GM23338 (cell line): ENCODE results near the gene GALNT1. TPM values are rescaled to one million over a fixed set of nuclear protein-coding genes. Genes with fewer than 3 reads are reported as not detected.

Experiments
- ATAC-seq: fragments of 200-7000 bp; cut with Tn5 transposase; 3 replicates; pipeline ENCODE4 v1.9.1; 2020
- DNase-seq: peaks from one replicate; pipeline ENCODE4 v3.0.0-alpha.2; 2015; ENCODE audit warnings: low spot score
- H2AFZ ChIP-seq: fragments of 200-600 bp; sonication (generic); 2 replicates; pipeline ENCODE4 v1.8.0; 2016; ENCODE audit warnings: antibody characterized with exemption, mild to moderate bottlenecking, moderate library complexity
- H3F3A ChIP-seq: fragments of 200-600 bp; sonication (generic); replicated peaks from 2 replicates; pipeline ENCODE4 v1.8.0; 2017; ENCODE audit warnings: antibody characterized with exemption, mixed run types, low read depth
- H3K27ac ChIP-seq: fragments of 200-600 bp; sonication (generic); 2 replicates; pipeline ENCODE4 v1.6.1; 2016; ENCODE audit warnings: low read depth
- H3K27me3 ChIP-seq: fragments of 200-600 bp; sonication (generic); 2 replicates; pipeline ENCODE4 v1.8.0; 2016; ENCODE audit warnings: mild to moderate bottlenecking, mixed run types, moderate library complexity; ENCODE audit not compliant: insufficient read depth
- H3K36me3 ChIP-seq: fragments of 200-600 bp; sonication (generic); 2 replicates; pipeline ENCODE4 v1.8.0; 2016; ENCODE audit warnings: mild to moderate bottlenecking; ENCODE audit not compliant: insufficient read depth
- H3K4me1 ChIP-seq: fragments of 200-600 bp; sonication (generic); 2 replicates; pipeline ENCODE4 v1.8.0; 2016; ENCODE audit warnings: mild to moderate bottlenecking, moderate library complexity; ENCODE audit not compliant: insufficient read depth
- H3K4me2 ChIP-seq: fragments of 200-600 bp; sonication (generic); 2 replicates; pipeline ENCODE4 v1.7.1; 2017; ENCODE audit warnings: mixed run types
- H3K4me3 ChIP-seq: fragments of 200-600 bp; sonication (generic); 2 replicates; pipeline ENCODE4 v1.6.1; 2016; ENCODE audit warnings: mixed run types
- H3K79me2 ChIP-seq: fragments of 200-600 bp; sonication (generic); replicated peaks from 2 replicates; pipeline ENCODE4 v1.8.0; 2017; ENCODE audit warnings: mild to moderate bottlenecking; ENCODE audit not compliant: insufficient read depth
- H3K9me2 ChIP-seq: fragments of 200-600 bp; sonication (generic); 2 replicates; pipeline ENCODE4 v1.8.0; 2017; ENCODE audit not compliant: insufficient read depth
- H4K20me1 ChIP-seq: fragments of 200-600 bp; sonication (generic); replicated peaks from 2 replicates; pipeline ENCODE4 v1.8.0; 2017; ENCODE audit warnings: mild to moderate bottlenecking; ENCODE audit not compliant: insufficient read depth
- H3K27ac Mint-ChIP-seq: 2 replicates; pipeline ENCODE4 v1.8.0; 2020; ENCODE audit warnings: inconsistent platforms, mild to moderate bottlenecking, moderate library complexity, mixed read lengths
- H3K27me3 Mint-ChIP-seq: 3 replicates; pipeline ENCODE4 v1.8.0; 2022; ENCODE audit warnings: low read depth, mild to moderate bottlenecking, moderate library complexity, mixed read lengths, inconsistent platforms; ENCODE audit not compliant: insufficient read depth, poor library complexity
- H3K36me3 Mint-ChIP-seq: 3 replicates; pipeline ENCODE4 v1.8.0; 2021; ENCODE audit warnings: low read depth, mild to moderate bottlenecking, inconsistent platforms, moderate library complexity, mixed read lengths
- H3K4me1 Mint-ChIP-seq: 3 replicates; pipeline ENCODE4 v1.8.0; 2020; ENCODE audit warnings: mild to moderate bottlenecking, inconsistent platforms, mixed read lengths
- H3K4me3 Mint-ChIP-seq: 3 replicates; pipeline ENCODE4 v1.8.0; 2021; ENCODE audit warnings: moderate library complexity, mild to moderate bottlenecking, inconsistent platforms, mixed read lengths
- H3K9me3 Mint-ChIP-seq: 3 replicates; pipeline ENCODE4 v1.8.0; 2020; ENCODE audit warnings: moderate library complexity, mild to moderate bottlenecking, inconsistent platforms, mixed read lengths
- CREB1 ChIP-seq: fragments of 250-450 bp; sonication (Bioruptor Pico); IDR thresholded peaks from 2 replicates; pipeline ENCODE4 v1.5.0; 2020; ENCODE audit warnings: low read depth, mild to moderate bottlenecking, moderate library complexity
- ETS1 ChIP-seq: IDR thresholded peaks from 2 replicates; pipeline ENCODE4 v1.6.1; 2016; ENCODE audit warnings: antibody characterized with exemption
- EZH2 ChIP-seq: fragments of 200-600 bp; sonication (generic); IDR thresholded peaks from one replicate; pipeline ENCODE4 v1.8.0; 2017; ENCODE audit warnings: antibody characterized with exemption, mild to moderate bottlenecking, low read depth; ENCODE audit not compliant: unreplicated experiment
- EZH2phosphoT487 ChIP-seq: fragments of 200-600 bp; sonication (generic); IDR thresholded peaks from one replicate; pipeline ENCODE4 v1.8.1; 2018; ENCODE audit warnings: antibody characterized with exemption; ENCODE audit not compliant: unreplicated experiment
- JUNB ChIP-seq: IDR thresholded peaks from one replicate; pipeline ENCODE4 v1.6.1; 2016; ENCODE audit warnings: antibody characterized with exemption; ENCODE audit not compliant: unreplicated experiment
- NANOG ChIP-seq: IDR thresholded peaks from 2 replicates; pipeline ENCODE4 v1.6.1; 2016; ENCODE audit warnings: antibody characterized with exemption, borderline replicate concordance
- POLR2AphosphoS5 ChIP-seq: IDR thresholded peaks from 2 replicates; pipeline ENCODE4 v1.6.1; 2016; ENCODE audit warnings: antibody characterized with exemption, low read depth
- REST ChIP-seq: IDR thresholded peaks from one replicate; pipeline ENCODE4 v1.6.1; 2018; ENCODE audit warnings: antibody characterized with exemption; ENCODE audit not compliant: unreplicated experiment
- STAT1 ChIP-seq: IDR thresholded peaks from one replicate; pipeline ENCODE4 v1.6.1; 2016; ENCODE audit warnings: antibody characterized with exemption; ENCODE audit not compliant: unreplicated experiment
- ZNF114 ChIP-seq: fragments of 250-450 bp; sonication (Bioruptor Pico); IDR thresholded peaks from 2 replicates; pipeline ENCODE4 v1.5.0; 2020; ENCODE audit warnings: mild to moderate bottlenecking, moderate library complexity
- ZNF331 ChIP-seq: fragments of 250-450 bp; sonication (Bioruptor Pico); IDR thresholded peaks from 2 replicates; pipeline ENCODE4 v1.5.0; 2020; ENCODE audit warnings: low read depth, mild to moderate bottlenecking, moderate library complexity
- polyA plus RNA-seq: library from polyadenylated mRNA; unstranded; fragments of >200 nt; fragmentation: Nextera tagmentation; extraction: Ambion mirVana; gene quantifications from 2 replicates; pipeline ENCODE4 v1.2.1, GENCODE V29; 2016
- total RNA-seq: library from RNA; depleted of rRNA; stranded (reverse); fragments of >200 nt; shearing (Covaris generic); gene quantifications from 2 replicates; pipeline ENCODE4 v1.2.3, GENCODE V29; 2014
- TF ChIP-seq, protein P1 (sequence below): fragments of 250-450 bp; sonication (Bioruptor Pico); IDR thresholded peaks from 2 replicates; pipeline ENCODE4 v1.5.0; 2020; ENCODE audit warnings: mild to moderate bottlenecking, moderate library complexity
- TF ChIP-seq, protein P2 (sequence below), 2 experiments: fragments of 200-600 bp in 1 of 2; sonication (generic) in 1 of 2; conservative IDR thresholded peaks; 2 replicates each; pipeline versions ENCODE4 v1.5.1 to v1.6.1; 2016 to 2017; ENCODE audit warnings: antibody characterized with exemption in 2 of 2, low read depth in 2 of 2, mild to moderate bottlenecking in 2 of 2, moderate library complexity in 1 of 2

Gene GALNT1
- total and polyA plus RNA-seq, 2 experiments from 2014 or later: 37.4 to 60.8 TPM

- no peaks in the 10 kb centered on the region for H3K9me2 ChIP-seq
- 0 out of 2 replicates have a peak, but pooled peaks cover 9% of the 10 kb centered on the region for H3K4me1 ChIP-seq
- no peak overlapping the region for H3K4me3 ChIP-seq
- no peaks in the 10 kb centered on the region for H4K20me1 ChIP-seq
- Mint-ChIP-seq H3K4me3 (no peak overlapping the region), H3K27me3 (peaks cover 2% of the 10 kb centered on the region), H3K9me3 (peaks cover 18% of the 10 kb centered on the region; the same call in 2 of the 3 replicates), H3K36me3 (peaks cover 5% of the 10 kb centered on the region; the same call in 2 of the 3 replicates), H3K27ac (no peak overlapping the region), H3K4me1 (peaks cover 12% of the 10 kb centered on the region; the same call in 2 of the 3 replicates)
- TF ChIP-seq EZH2 (no peak), NANOG (no peak), ZNF114 (no peak), EZH2phosphoT487 (no peak), CREB1 (CRISPR knock-in tag) (no peak), ETS1 (no peak), JUNB (no peak), REST (no peak), POLR2AphosphoS5 (no peak), ZNF331 (CRISPR knock-in tag) (no peak), STAT1 (no peak)
- TF ChIP-seq, protein P1, sequence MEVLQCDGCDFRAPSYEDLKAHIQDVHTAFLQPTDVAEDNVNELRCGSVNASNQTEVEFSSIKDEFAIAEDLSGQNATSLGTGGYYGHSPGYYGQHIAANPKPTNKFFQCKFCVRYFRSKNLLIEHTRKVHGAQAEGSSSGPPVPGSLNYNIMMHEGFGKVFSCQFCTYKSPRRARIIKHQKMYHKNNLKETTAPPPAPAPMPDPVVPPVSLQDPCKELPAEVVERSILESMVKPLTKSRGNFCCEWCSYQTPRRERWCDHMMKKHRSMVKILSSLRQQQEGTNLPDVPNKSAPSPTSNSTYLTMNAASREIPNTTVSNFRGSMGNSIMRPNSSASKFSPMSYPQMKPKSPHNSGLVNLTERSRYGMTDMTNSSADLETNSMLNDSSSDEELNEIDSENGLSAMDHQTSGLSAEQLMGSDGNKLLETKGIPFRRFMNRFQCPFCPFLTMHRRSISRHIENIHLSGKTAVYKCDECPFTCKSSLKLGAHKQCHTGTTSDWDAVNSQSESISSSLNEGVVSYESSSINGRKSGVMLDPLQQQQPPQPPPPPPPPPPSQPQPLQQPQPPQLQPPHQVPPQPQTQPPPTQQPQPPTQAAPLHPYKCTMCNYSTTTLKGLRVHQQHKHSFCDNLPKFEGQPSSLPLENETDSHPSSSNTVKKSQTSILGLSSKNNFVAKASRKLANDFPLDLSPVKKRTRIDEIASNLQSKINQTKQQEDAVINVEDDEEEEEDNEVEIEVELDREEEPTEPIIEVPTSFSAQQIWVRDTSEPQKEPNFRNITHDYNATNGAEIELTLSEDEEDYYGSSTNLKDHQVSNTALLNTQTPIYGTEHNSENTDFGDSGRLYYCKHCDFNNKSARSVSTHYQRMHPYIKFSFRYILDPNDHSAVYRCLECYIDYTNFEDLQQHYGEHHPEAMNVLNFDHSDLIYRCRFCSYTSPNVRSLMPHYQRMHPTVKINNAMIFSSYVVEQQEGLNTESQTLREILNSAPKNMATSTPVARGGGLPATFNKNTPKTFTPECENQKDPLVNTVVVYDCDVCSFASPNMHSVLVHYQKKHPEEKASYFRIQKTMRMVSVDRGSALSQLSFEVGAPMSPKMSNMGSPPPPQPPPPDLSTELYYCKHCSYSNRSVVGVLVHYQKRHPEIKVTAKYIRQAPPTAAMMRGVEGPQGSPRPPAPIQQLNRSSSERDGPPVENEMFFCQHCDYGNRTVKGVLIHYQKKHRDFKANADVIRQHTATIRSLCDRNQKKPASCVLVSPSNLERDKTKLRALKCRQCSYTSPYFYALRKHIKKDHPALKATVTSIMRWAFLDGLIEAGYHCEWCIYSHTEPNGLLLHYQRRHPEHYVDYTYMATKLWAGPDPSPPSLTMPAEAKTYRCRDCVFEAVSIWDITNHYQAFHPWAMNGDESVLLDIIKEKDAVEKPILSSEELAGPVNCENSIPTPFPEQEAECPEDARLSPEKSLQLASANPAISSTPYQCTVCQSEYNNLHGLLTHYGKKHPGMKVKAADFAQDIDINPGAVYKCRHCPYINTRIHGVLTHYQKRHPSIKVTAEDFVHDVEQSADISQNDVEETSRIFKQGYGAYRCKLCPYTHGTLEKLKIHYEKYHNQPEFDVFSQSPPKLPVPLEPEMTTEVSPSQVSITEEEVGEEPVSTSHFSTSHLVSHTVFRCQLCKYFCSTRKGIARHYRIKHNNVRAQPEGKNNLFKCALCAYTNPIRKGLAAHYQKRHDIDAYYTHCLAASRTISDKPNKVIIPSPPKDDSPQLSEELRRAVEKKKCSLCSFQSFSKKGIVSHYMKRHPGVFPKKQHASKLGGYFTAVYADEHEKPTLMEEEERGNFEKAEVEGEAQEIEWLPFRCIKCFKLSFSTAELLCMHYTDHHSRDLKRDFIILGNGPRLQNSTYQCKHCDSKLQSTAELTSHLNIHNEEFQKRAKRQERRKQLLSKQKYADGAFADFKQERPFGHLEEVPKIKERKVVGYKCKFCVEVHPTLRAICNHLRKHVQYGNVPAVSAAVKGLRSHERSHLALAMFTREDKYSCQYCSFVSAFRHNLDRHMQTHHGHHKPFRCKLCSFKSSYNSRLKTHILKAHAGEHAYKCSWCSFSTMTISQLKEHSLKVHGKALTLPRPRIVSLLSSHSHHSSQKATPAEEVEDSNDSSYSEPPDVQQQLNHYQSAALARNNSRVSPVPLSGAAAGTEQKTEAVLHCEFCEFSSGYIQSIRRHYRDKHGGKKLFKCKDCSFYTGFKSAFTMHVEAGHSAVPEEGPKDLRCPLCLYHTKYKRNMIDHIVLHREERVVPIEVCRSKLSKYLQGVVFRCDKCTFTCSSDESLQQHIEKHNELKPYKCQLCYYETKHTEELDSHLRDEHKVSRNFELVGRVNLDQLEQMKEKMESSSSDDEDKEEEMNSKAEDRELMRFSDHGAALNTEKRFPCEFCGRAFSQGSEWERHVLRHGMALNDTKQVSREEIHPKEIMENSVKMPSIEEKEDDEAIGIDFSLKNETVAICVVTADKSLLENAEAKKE (CRISPR knock-in tag): no peak
- TF ChIP-seq, protein P2, sequence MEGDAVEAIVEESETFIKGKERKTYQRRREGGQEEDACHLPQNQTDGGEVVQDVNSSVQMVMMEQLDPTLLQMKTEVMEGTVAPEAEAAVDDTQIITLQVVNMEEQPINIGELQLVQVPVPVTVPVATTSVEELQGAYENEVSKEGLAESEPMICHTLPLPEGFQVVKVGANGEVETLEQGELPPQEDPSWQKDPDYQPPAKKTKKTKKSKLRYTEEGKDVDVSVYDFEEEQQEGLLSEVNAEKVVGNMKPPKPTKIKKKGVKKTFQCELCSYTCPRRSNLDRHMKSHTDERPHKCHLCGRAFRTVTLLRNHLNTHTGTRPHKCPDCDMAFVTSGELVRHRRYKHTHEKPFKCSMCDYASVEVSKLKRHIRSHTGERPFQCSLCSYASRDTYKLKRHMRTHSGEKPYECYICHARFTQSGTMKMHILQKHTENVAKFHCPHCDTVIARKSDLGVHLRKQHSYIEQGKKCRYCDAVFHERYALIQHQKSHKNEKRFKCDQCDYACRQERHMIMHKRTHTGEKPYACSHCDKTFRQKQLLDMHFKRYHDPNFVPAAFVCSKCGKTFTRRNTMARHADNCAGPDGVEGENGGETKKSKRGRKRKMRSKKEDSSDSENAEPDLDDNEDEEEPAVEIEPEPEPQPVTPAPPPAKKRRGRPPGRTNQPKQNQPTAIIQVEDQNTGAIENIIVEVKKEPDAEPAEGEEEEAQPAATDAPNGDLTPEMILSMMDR (conservative IDR thresholded peaks at IDR 0.05; ENCODE audit: low read depth in 2 of 2): no peak
- H2AFZ ChIP-seq: no peak overlapping the region
- H3K36me3 ChIP-seq: no peaks in the 10 kb centered on the region
- no peak overlapping the region for H3K27ac ChIP-seq
- H3K27me3 ChIP-seq: no peaks in the 10 kb centered on the region
- no peak for DNase-seq
- no peaks in the 10 kb centered on the region for H3K79me2 ChIP-seq
- H3F3A ChIP-seq: no peaks in the 10 kb centered on the region
- no peak for ATAC-seq
- no peak overlapping the region for H3K4me2 ChIP-seq
These were observed 158.2 kb downstream of the GALNT1 start for GRCh38 chr18:35739778-35740177.
